ENCODE results near the gene IDI1. TPM values are rescaled to one million over a fixed set of nuclear protein-coding genes. Genes with fewer than 3 reads are reported as not detected.
"Not testable (repeated sequence)": the region's sequence is repeated elsewhere in the genome, so short reads cannot be mapped to it uniquely, and the experiment has no call there.

Gene IDI1
- total RNA-seq, 2 experiments from 2014 or later = 244 to 250 TPM

- no peaks in the 10 kb centered on the region for H3K27me3 ChIP-seq (ENCODE audit: control insufficient read depth in 1 of 2, insufficient read depth in 2 of 2, low read length in 2 of 2)
- no peak for TF ChIP-seq CTCF (IDR thresholded peaks at IDR 0.05)
- H3K4me3 ChIP-seq (ENCODE audit: low read length) = no peak overlapping the region
- no peak overlapping the region for H3K27ac ChIP-seq (ENCODE audit: low read depth in 1 of 2, low read length in 2 of 2)
- Mint-ChIP-seq H3K36me3 (ENCODE audit: low read depth) (peaks cover 65% of the 10 kb centered on the region), H3K4me1 (ENCODE audit: low read depth) (peaks cover 23% of the 10 kb centered on the region), H3K27ac (no peak overlapping the region), H3K4me3 (no peak overlapping the region), H3K9me3 (no peaks in the 10 kb centered on the region), H3K27me3 (no peaks in the 10 kb centered on the region)
- ATAC-seq (ENCODE audit: poor library complexity) = no peak
- H3K9me3 ChIP-seq (ENCODE audit: control insufficient read depth in 1 of 2, insufficient read depth in 1 of 2, low read length in 2 of 2) = no peaks in the 10 kb centered on the region
- no peak for DNase-seq
- peaks cover 42% of the 10 kb centered on the region for H3K36me3 ChIP-seq (ENCODE audit: insufficient read depth, low read length)
- CTCF ChIA-PET = no interaction called here
- H3K4me1 ChIP-seq (ENCODE audit: insufficient read depth, low read length) = peaks cover 14% of the 10 kb centered on the region
- intact Hi-C loops (cut with DNase I, micrococcal nuclease) = no loop called here
- POLR2A ChIA-PET = no interaction called here
These were observed 8.8 kb downstream of the IDI1 start for GRCh38 chr10:1040133-1040532.

GRCh38 chr10:1038769-1039168, 10.2 kb downstream of the IDI1 start:
- H3K4me3 ChIP-seq (ENCODE audit: low read length); CTCF ChIA-PET; H3K9me3 Mint-ChIP-seq; intact Hi-C loops (cut with DNase I, micrococcal nuclease); H3K27me3 Mint-ChIP-seq; POLR2A ChIA-PET; H3K27ac Mint-ChIP-seq; ATAC-seq (ENCODE audit: poor library complexity); H3K4me1 ChIP-seq (ENCODE audit: insufficient read depth, low read length); H3K9me3 ChIP-seq (ENCODE audit: control insufficient read depth in 1 of 2, insufficient read depth in 1 of 2, low read length in 2 of 2); DNase-seq; H3K4me3 Mint-ChIP-seq; H3K27ac ChIP-seq (ENCODE audit: low read depth in 1 of 2, low read length in 2 of 2); H3K27me3 ChIP-seq (ENCODE audit: control insufficient read depth in 1 of 2, insufficient read depth in 2 of 2, low read length in 2 of 2); H3K4me1 Mint-ChIP-seq (ENCODE audit: low read depth): not testable (repeated sequence)
- H3K36me3 ChIP-seq (ENCODE audit: insufficient read depth, low read length) = peaks cover 42% of the 10 kb centered on the region
- H3K36me3 Mint-ChIP-seq (ENCODE audit: low read depth) = peaks cover 57% of the 10 kb centered on the region

GRCh38 chr10:1037098-1037497, 11.8 kb downstream of the IDI1 start:
- no peak overlapping the region for H3K4me3 ChIP-seq (ENCODE audit: low read length)
- Mint-ChIP-seq H3K4me1 (ENCODE audit: low read depth) (no peaks in the 10 kb centered on the region), H3K9me3 (no peaks in the 10 kb centered on the region), H3K27ac (no peak overlapping the region), H3K27me3 (no peaks in the 10 kb centered on the region), H3K4me3 (no peak overlapping the region), H3K36me3 (ENCODE audit: low read depth) (peaks cover 42% of the 10 kb centered on the region)
- no peak for TF ChIP-seq CTCF (IDR thresholded peaks at IDR 0.05)
- H3K4me1 ChIP-seq (ENCODE audit: insufficient read depth, low read length) = peaks cover 5% of the 10 kb centered on the region
- no peaks in the 10 kb centered on the region for H3K9me3 ChIP-seq (ENCODE audit: control insufficient read depth in 1 of 2, insufficient read depth in 1 of 2, low read length in 2 of 2)
- ChIA-PET CTCF (no interaction called here), POLR2A (interaction anchor here (1.2 kb wide), 1 partner anchor 12 kb away, joined by 5 read pairs; the partner anchor contains the start of gene IDI1)
- intact Hi-C loops (cut with DNase I, micrococcal nuclease) = no loop called here
- ATAC-seq (ENCODE audit: poor library complexity) (no peak), DNase-seq (no peak)
- no peaks in the 10 kb centered on the region for H3K27me3 ChIP-seq (ENCODE audit: control insufficient read depth in 1 of 2, insufficient read depth in 2 of 2, low read length in 2 of 2)
- H3K36me3 ChIP-seq (ENCODE audit: insufficient read depth, low read length) = peaks cover 35% of the 10 kb centered on the region
- H3K27ac ChIP-seq (ENCODE audit: low read depth in 1 of 2, low read length in 2 of 2) = no peak overlapping the region

- Histone ChIP-seq H3K4me1 (ENCODE audit: insufficient read depth, low read length) (peaks cover 5% of the 10 kb centered on the region), H3K27me3 (ENCODE audit: control insufficient read depth in 1 of 2, insufficient read depth in 2 of 2, low read length in 2 of 2) (no peaks in the 10 kb centered on the region), H3K4me3 (ENCODE audit: low read length) (no peak overlapping the region), H3K36me3 (ENCODE audit: insufficient read depth, low read length) (peaks cover 27% of the 10 kb centered on the region), H3K9me3 (ENCODE audit: control insufficient read depth in 1 of 2, insufficient read depth in 1 of 2, low read length in 2 of 2) (no peaks in the 10 kb centered on the region), H3K27ac (ENCODE audit: low read depth in 1 of 2, low read length in 2 of 2) (no peak overlapping the region)
- intact Hi-C loops (cut with DNase I, micrococcal nuclease) = no loop called here
- Mint-ChIP-seq H3K4me1 (ENCODE audit: low read depth) (no peaks in the 10 kb centered on the region), H3K9me3 (no peaks in the 10 kb centered on the region), H3K36me3 (ENCODE audit: low read depth) (peaks cover 35% of the 10 kb centered on the region), H3K4me3 (no peak overlapping the region), H3K27ac (no peak overlapping the region), H3K27me3 (no peaks in the 10 kb centered on the region)
- ATAC-seq (ENCODE audit: poor library complexity) = peak; percentile 70
- POLR2A ChIA-PET = interaction anchor here (1.6 kb wide), 1 partner anchor 13 kb away, joined by 5 read pairs; the partner anchor contains the start of gene IDI1
- TF ChIP-seq CTCF (IDR thresholded peaks at IDR 0.05) = no peak
- peak in 6 of 14 experiments; percentile 5 to 73 (median 28) for DNase-seq
- CTCF ChIA-PET = no interaction called here
These were observed 12.6 kb downstream of the IDI1 start for GRCh38 chr10:1036341-1036791.

Measured in CD4-positive, alpha-beta T cell (primary cell).